ENCODE results near the gene ELOVL6. TPM values are rescaled to one million over a fixed set of nuclear protein-coding genes. Genes with fewer than 3 reads are reported as not detected.
A peak's percentile ranks its signal among the peaks of the same experiment; 100 is the strongest.

The ELOVL6 gene
- total RNA-seq, 4 donors from 2014 or later, result 15.9 to 32.2 (median 20.4) TPM

DNA sequence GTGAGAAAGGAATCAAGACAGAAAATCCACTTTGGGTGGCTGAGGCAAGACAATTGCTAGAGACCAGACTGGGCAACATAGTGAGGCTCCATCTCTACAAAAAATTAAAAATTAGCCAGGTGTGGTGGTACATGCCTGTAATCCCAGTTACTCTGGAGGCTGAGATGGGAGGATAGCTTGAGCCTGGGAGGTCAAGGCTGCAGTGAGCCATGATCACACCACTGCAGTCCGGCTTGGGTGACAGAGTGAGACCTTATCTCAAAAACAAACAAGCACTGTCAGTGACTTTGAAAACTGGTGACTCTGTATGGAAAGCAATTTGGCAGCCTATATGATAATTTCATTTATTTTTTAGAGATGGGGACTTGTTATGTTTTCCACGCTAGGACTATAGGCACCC, 2.3 kb upstream of the ELOVL6 start:
- 88 to 97% methylated on average over 2 of the region's 2 CpGs for WGBS, 2 donors
- H3K4me3 ChIP-seq (ENCODE audit: low read depth, poor library complexity, severe bottlenecking), result no peak overlapping the region
- TF ChIP-seq POLR2A (IDR thresholded peaks at IDR 0.05), result no peak
- TF ChIP-seq, protein P1, sequence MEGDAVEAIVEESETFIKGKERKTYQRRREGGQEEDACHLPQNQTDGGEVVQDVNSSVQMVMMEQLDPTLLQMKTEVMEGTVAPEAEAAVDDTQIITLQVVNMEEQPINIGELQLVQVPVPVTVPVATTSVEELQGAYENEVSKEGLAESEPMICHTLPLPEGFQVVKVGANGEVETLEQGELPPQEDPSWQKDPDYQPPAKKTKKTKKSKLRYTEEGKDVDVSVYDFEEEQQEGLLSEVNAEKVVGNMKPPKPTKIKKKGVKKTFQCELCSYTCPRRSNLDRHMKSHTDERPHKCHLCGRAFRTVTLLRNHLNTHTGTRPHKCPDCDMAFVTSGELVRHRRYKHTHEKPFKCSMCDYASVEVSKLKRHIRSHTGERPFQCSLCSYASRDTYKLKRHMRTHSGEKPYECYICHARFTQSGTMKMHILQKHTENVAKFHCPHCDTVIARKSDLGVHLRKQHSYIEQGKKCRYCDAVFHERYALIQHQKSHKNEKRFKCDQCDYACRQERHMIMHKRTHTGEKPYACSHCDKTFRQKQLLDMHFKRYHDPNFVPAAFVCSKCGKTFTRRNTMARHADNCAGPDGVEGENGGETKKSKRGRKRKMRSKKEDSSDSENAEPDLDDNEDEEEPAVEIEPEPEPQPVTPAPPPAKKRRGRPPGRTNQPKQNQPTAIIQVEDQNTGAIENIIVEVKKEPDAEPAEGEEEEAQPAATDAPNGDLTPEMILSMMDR (IDR thresholded peaks at IDR 0.05), result no peak
- intact Hi-C loops (cut with DNase I; ENCODE audit: low total_unique reads), result no loop called here
- DNase-seq (ENCODE audit: low spot score in 2 of 2), result no peak

DNA sequence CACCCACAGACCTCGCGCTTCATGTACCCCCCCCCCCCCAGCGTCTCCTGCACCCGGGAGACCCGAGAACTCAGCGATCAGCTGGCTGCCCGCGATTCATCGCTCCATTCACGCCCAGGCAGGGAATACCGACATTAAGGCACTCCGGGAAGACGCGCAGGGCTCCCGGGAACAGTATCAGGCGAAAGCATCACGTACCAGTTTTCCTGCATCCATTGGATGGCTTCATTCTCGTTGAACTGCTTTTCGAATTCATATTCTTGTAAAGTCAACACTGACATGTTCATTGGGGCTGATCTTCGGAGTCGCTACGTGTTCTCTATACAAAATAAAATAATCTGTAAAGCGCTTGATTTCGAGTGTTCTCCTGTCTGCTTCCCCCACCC, 373 bp downstream of the ELOVL6 start:
- intact Hi-C loops (cut with DNase I; ENCODE audit: low total_unique reads), result no loop called here
- peak in 1 of 2 donors; percentile 18 for DNase-seq (ENCODE audit: low spot score in 2 of 2)
- TF ChIP-seq, protein P1 (IDR thresholded peaks at IDR 0.05), result no peak
- no peak for TF ChIP-seq POLR2A (IDR thresholded peaks at IDR 0.05)
- H3K4me3 ChIP-seq (ENCODE audit: low read depth, poor library complexity, severe bottlenecking), result peak overlapping the region; percentile 79
- 1% methylated on average over 24 of the region's 24 CpGs for WGBS, 2 donors

DNA sequence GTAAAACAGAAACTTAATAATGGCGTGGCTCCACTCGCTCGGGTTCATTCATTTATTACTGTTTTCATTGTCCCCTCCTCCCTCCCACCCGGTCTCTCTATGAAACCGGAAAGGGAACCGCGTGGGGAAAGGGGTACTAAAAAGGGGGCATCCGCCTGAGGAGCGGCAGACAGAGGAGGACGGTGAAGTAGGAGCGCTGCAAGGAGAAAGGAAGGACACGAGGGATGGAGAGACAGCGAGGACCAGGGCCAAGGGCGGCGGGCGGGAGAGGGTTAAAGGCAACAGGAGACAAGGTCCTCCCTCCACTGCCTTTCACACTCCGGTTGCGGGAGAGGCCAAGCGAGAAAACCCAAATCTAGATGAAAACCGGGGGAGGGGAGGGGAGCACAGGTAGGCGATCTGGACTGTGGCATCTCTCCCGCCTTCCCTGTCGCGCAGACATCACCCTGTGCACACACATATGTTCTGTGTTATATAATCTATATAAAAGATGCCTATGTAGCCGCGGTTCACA, 829 bp downstream of the ELOVL6 start:
- DNase-seq (ENCODE audit: low spot score in 2 of 2), result peak in 1 of 2 donors; percentile 21
- intact Hi-C loops (cut with DNase I; ENCODE audit: low total_unique reads), result no loop called here
- peak overlapping the region; percentile 79 for H3K4me3 ChIP-seq (ENCODE audit: low read depth, poor library complexity, severe bottlenecking)
- no peak for TF ChIP-seq POLR2A (IDR thresholded peaks at IDR 0.05)
- TF ChIP-seq, protein P1 (IDR thresholded peaks at IDR 0.05), result no peak
- 0 to 1% methylated on average over 26 of the region's 26 CpGs for WGBS, 2 donors

DNA sequence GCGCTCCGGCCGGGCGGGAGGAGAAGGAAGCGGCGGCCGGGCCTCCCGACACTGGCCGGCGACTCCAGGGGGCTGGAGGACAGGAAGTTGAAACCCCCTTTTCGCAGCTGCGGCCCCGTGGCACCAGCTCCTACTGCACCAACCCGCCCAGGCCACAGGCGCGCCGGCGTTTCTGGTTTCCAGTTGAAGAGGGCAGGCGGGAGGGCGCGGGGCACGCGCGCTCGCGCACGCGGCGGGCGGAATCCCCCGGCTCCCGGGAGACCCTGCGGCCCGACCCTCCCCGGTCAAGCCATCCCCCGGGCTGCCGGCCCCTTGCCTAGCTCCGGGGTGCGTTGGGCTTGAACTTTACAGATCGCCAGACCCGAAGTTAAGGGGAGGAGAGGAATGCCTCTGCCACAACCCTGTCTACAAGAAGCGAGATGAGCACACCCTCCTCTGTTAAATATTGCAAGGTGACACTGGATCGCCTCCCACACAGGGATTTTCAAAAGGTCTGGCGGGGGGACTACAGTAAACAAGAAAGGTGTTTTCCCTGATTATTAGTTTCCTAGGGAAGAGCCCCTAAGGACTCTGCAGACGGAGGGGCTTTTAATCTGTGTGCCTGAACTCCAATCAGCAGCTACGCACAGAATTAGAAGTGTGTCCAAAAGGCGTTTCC, 1.4 kb downstream of the ELOVL6 start:
- H3K4me3 ChIP-seq (ENCODE audit: low read depth, poor library complexity, severe bottlenecking), result peak overlapping the region; percentile 79
- TF ChIP-seq, protein P1 (IDR thresholded peaks at IDR 0.05), result no peak
- TF ChIP-seq POLR2A (IDR thresholded peaks at IDR 0.05), result no peak
- WGBS, 2 donors, result 0 to 1% methylated on average over 16 to 46 of the region's 47 CpGs
- intact Hi-C loops (cut with DNase I; ENCODE audit: low total_unique reads), result no loop called here
- DNase-seq (ENCODE audit: low spot score in 2 of 2), result peak; percentile 29 to 92

DNA sequence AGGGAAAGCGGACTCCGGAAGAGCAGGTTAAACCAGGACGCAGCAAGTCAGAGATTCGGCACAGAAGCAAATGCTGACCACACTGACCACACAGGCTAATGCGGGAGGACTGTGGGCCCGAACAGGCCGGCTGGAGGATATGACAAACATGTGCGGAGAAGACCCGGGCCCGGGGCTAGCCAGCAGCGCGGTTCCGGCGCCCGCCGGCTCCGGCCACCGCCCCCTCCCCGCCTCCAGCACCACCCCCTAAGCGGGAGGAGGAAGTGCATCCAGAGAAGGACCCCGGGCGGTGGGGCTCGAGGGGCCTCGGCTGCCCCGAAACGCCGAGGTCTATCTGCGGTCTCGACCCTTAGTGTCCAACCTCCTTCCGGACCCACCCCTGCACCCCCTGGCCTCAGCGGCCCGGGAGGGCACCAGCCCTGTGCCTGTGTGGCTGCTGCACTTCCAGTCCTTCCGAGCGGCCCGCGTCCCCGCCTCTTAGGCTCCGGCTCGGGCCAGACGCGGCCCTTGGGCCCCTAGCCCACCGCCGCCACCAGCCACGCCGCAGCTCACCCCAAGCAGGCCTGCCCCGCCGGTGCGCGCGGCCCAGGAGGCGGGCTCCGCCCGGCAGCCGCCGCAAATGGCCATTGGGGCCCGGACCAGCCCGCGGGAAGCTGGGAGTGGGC, 2.1 kb downstream of the ELOVL6 start:
- peak; percentile 40 to 89 for DNase-seq (ENCODE audit: low spot score in 2 of 2)
- intact Hi-C loops (cut with DNase I; ENCODE audit: low total_unique reads), result no loop called here
- H3K4me3 ChIP-seq (ENCODE audit: low read depth, poor library complexity, severe bottlenecking), result peak overlapping the region; percentile 79
- TF ChIP-seq POLR2A (IDR thresholded peaks at IDR 0.05), result no peak
- TF ChIP-seq, protein P1 (IDR thresholded peaks at IDR 0.05), result no peak
- WGBS, 2 donors, result 0% methylated on average over 26 to 50 of the region's 58 CpGs
